ENCODE measurements around the gene ADAM8.

ADAM8 gene

GRCh38 chr10:133308421-133309099 is 31.9 kb upstream of the ADAM8 start, which contains the start of the genes TUBGCP2 and ZNF511:
Gene TUBGCP2 (minus strand): TSS chr10:133308872. CDS start chr10:133302941, 5,931 bp downstream.
Gene ZNF511 (plus strand): TSS chr10:133308914. CDS start chr10:133308944, 30 bp downstream.
- peak; percentile 55 to 66 for DNase-seq (ENCODE audit: low read depth in 2 of 2)

- DNase-seq (ENCODE audit: low read depth in 2 of 2): no peak
Measured at GRCh38 chr10:133307776-133308420, 31.2 kb upstream of the ADAM8 start.

- no peak for DNase-seq (ENCODE audit: low read depth in 2 of 2)
Measured at GRCh38 chr10:133306941-133307379, 30.3 kb upstream of the ADAM8 start.

- no peak for DNase-seq (ENCODE audit: low read depth in 2 of 2)
Measured at GRCh38 chr10:133306097-133306476, 29.4 kb upstream of the ADAM8 start.

- DNase-seq (ENCODE audit: low read depth in 2 of 2): no peak
Measured at GRCh38 chr10:133303206-133303605, 26.5 kb upstream of the ADAM8 start.

GRCh38 chr10:133302230-133302629 is 25.6 kb upstream of the ADAM8 start:
- no peak for DNase-seq (ENCODE audit: low read depth in 2 of 2)

- no peak for DNase-seq (ENCODE audit: low read depth in 2 of 2)
Measured at GRCh38 chr10:133299738-133300137, 23.1 kb upstream of the ADAM8 start.

- DNase-seq (ENCODE audit: low read depth in 2 of 2): no peak
Measured at GRCh38 chr10:133299224-133299623, 22.6 kb upstream of the ADAM8 start.

GRCh38 chr10:133298466-133298865 is 21.8 kb upstream of the ADAM8 start:
- DNase-seq (ENCODE audit: low read depth in 2 of 2): no peak

GRCh38 chr10:133297504-133297903 is 20.8 kb upstream of the ADAM8 start:
- DNase-seq (ENCODE audit: low read depth in 2 of 2): no peak

GRCh38 chr10:133295426-133296320 is 19.0 kb upstream of the ADAM8 start:
- no peak for DNase-seq (ENCODE audit: low read depth in 2 of 2)

- DNase-seq (ENCODE audit: low read depth in 2 of 2): no peak
Measured at GRCh38 chr10:133294189-133294588, 17.5 kb upstream of the ADAM8 start.

GRCh38 chr10:133293810-133294119 is 17.1 kb upstream of the ADAM8 start:
- no peak for DNase-seq (ENCODE audit: low read depth in 2 of 2)

- DNase-seq (ENCODE audit: low read depth in 2 of 2): no peak
Measured at GRCh38 chr10:133292919-133293809, 16.5 kb upstream of the ADAM8 start.

GRCh38 chr10:133289761-133290160 is 13.1 kb upstream of the ADAM8 start:
- DNase-seq (ENCODE audit: low read depth in 2 of 2): no peak

GRCh38 chr10:133287832-133288500 is 11.3 kb upstream of the ADAM8 start:
- no peak for DNase-seq (ENCODE audit: low read depth in 2 of 2)

GRCh38 chr10:133286366-133286765 is 9.7 kb upstream of the ADAM8 start:
- no peak for DNase-seq (ENCODE audit: low read depth in 2 of 2)

GRCh38 chr10:133285217-133285616 is 8.5 kb upstream of the ADAM8 start:
- DNase-seq (ENCODE audit: low read depth in 2 of 2): no peak

GRCh38 chr10:133283931-133284330 is 7.3 kb upstream of the ADAM8 start:
- DNase-seq (ENCODE audit: low read depth in 2 of 2): no peak

- no peak for DNase-seq (ENCODE audit: low read depth in 2 of 2)
Measured at GRCh38 chr10:133282846-133283390, 6.2 kb upstream of the ADAM8 start.

Data from fibroblast of skin of left biceps (primary cell).